Right lobe of liver (tissue), 4 donors: ENCODE measurements around the gene SLC13A3.

Experiments used
- POLR2A ChIP-seq: fragments of 450-650 bp; IDR thresholded peaks from one replicate; pipeline ENCODE4 v1.6.1; 2017; ENCODE audit warnings: antibody characterized with exemption, mild to moderate bottlenecking
- TF ChIP-seq, protein P1 (sequence below), 4 donors: fragments of 200-600 bp in 3 of 4; fragments of 450-650 bp in 1 of 4; IDR thresholded peaks; one replicate each; pipeline versions ENCODE4 v1.5.1 to v1.8.0; 2016 to 2022; ENCODE audit warnings: antibody characterized with exemption in 4 of 4, mild to moderate bottlenecking in 2 of 4
- donor health status: DM: no; HTN: no; CAD: no.
- donor health status: DM: no; HTN: no; CAD: no.
- donor health status: DM: no; HTN: yes; CAD: no.

DNA sequence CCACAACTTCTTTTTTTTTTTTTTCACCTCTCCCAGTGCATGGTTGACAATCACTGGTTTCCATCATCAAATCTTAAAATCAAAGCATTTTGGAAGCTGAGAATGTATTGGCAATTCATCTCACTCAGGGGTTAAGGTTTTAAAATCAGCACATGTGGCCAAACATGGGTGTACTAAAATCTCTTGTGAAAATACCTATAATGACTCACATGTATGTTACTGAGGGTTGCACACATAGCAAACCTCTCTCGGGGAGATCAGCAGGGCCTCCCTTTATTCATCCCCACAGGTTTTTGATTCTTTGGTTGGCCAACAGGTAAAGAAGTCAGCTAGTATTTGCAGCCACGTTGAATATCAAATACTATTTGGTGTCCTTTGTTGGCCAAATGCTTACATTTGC lies 56.5 kb downstream of the SLC13A3 start:
- TF ChIP-seq, protein P1, sequence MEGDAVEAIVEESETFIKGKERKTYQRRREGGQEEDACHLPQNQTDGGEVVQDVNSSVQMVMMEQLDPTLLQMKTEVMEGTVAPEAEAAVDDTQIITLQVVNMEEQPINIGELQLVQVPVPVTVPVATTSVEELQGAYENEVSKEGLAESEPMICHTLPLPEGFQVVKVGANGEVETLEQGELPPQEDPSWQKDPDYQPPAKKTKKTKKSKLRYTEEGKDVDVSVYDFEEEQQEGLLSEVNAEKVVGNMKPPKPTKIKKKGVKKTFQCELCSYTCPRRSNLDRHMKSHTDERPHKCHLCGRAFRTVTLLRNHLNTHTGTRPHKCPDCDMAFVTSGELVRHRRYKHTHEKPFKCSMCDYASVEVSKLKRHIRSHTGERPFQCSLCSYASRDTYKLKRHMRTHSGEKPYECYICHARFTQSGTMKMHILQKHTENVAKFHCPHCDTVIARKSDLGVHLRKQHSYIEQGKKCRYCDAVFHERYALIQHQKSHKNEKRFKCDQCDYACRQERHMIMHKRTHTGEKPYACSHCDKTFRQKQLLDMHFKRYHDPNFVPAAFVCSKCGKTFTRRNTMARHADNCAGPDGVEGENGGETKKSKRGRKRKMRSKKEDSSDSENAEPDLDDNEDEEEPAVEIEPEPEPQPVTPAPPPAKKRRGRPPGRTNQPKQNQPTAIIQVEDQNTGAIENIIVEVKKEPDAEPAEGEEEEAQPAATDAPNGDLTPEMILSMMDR (IDR thresholded peaks at IDR 0.05), result no peak
- TF ChIP-seq POLR2A, result no peak
